H1 (cell line): Measurements from ENCODE around the gene ASCC3. TPM values are rescaled to one million over a fixed set of nuclear protein-coding genes. Genes with fewer than 3 reads are reported as not detected.

Experiments
- CTCF ChIA-PET: fragments of 300-600 bp; sonication (Branson Sonifier 250); formaldehyde crosslinking; loops from one replicate; lab custom pipeline; 2021; ENCODE audit not compliant: partially characterized antibody; lab: Charles Lee
- POLR2A ChIA-PET: fragments of 300-600 bp; sonication (Branson Sonifier 250); formaldehyde crosslinking; loops from one replicate; lab custom pipeline; 2021; ENCODE audit warnings: inconsistent platforms; ENCODE audit not compliant: partially characterized antibody; lab: Charles Lee
- DNase-seq, 2 experiments: peaks; one replicate each; pipeline versions ENCODE4 v3.0.0 to v3.0.0-alpha.2; 2010 to 2022; ENCODE audit warnings: low spot score in 2 of 2, low read depth in 1 of 2, mixed read lengths in 1 of 2
- FAIRE-seq: peaks from 2 replicates; lab custom pipeline; 2011; peaks lifted over from hg19 to GRCh38; lab: Jason Lieb, UNC
- H2AFZ ChIP-seq: 2 replicates; pipeline ENCODE4 v1.8.1; 2012; ENCODE audit warnings: low read length, inconsistent platforms
- H2AK5ac ChIP-seq: 2 replicates; pipeline ENCODE4 v1.6.1; 2013; ENCODE audit warnings: low read depth, low read length
- H2BK120ac ChIP-seq: replicated peaks from 2 replicates; pipeline ENCODE3; 2013; ENCODE audit warnings: low read depth, low read length, inconsistent platforms
- H2BK12ac ChIP-seq: 2 replicates; pipeline ENCODE4 v1.6.1; 2013; ENCODE audit warnings: low read depth, low read length
- H2BK15ac ChIP-seq: 2 replicates; pipeline ENCODE4 v1.6.1; 2013; ENCODE audit warnings: low read length
- H2BK20ac ChIP-seq: 2 replicates; pipeline ENCODE4 v1.6.1; 2013; ENCODE audit warnings: low read length
- H2BK5ac ChIP-seq: 2 replicates; pipeline ENCODE4 v1.6.1; 2013; ENCODE audit warnings: low read depth, low read length
- H3K14ac ChIP-seq: 2 replicates; pipeline ENCODE4 v1.6.1; 2013; ENCODE audit warnings: inconsistent platforms; ENCODE audit not compliant: insufficient read length
- H3K18ac ChIP-seq: 2 replicates; pipeline ENCODE4 v1.6.1; 2013; ENCODE audit warnings: low read length; ENCODE audit errors: extremely low read depth
- H3K23ac ChIP-seq: 2 replicates; pipeline ENCODE4 v1.6.1; 2013; ENCODE audit warnings: inconsistent platforms; ENCODE audit not compliant: insufficient read length
- H3K23me2 ChIP-seq: 2 replicates; pipeline ENCODE4 v1.6.1; 2013; ENCODE audit warnings: low read depth, low read length
- H3K27ac ChIP-seq: 2 replicates; pipeline ENCODE4 v1.6.1; 2011; ENCODE audit warnings: low read depth, low read length, inconsistent platforms
- H3K27me3 ChIP-seq, 4 experiments: replicated peaks in 1 of 4; 1 replicate in 1 of 4; 2 replicates in 3 of 4; pipeline versions ENCODE4 v1.6.1 to v1.8.1; 2011 to 2013; ENCODE audit warnings: low read length in 3 of 4, mild to moderate bottlenecking in 3 of 4, inconsistent platforms in 2 of 4, mixed read lengths in 2 of 4, moderate library complexity in 1 of 4; ENCODE audit not compliant: control insufficient read depth in 3 of 4, insufficient read depth in 3 of 4; ENCODE audit errors: extremely low read depth in 1 of 4
- H3K36me3 ChIP-seq, 4 experiments: 2 replicates each; pipeline versions ENCODE4 v1.6.1 to v1.8.1; 2011 to 2013; ENCODE audit warnings: mild to moderate bottlenecking in 4 of 4, low read length in 3 of 4, moderate library complexity in 2 of 4, control low read depth in 1 of 4, inconsistent platforms in 1 of 4; ENCODE audit not compliant: insufficient read depth in 4 of 4, control insufficient read depth in 2 of 4
- H3K4ac ChIP-seq: replicated peaks from 2 replicates; pipeline ENCODE3; 2013; ENCODE audit warnings: low read length, low read depth, mixed read lengths, inconsistent platforms; ENCODE audit not compliant: insufficient read length
- H3K4me1 ChIP-seq, 4 experiments: replicated peaks in 1 of 4; 1 replicate in 1 of 4; 2 replicates in 3 of 4; pipeline versions ENCODE4 v1.6.1 to v1.8.1; 2011 to 2013; ENCODE audit warnings: low read length in 3 of 4, inconsistent platforms in 2 of 4, mixed read lengths in 1 of 4; ENCODE audit not compliant: insufficient read depth in 4 of 4, control insufficient read depth in 3 of 4
- H3K4me2 ChIP-seq, 2 experiments: 2 replicates each; pipeline versions ENCODE4 v1.6.1 to v1.8.1; 2011 to 2013; ENCODE audit warnings: low read depth in 2 of 2, low read length in 2 of 2, control low read depth in 1 of 2, inconsistent platforms in 1 of 2, mild to moderate bottlenecking in 1 of 2; ENCODE audit not compliant: insufficient read depth in 1 of 2
- H3K4me3 ChIP-seq, 4 experiments: fragments of 200-600, 300-600 bp in 1 of 4; sonication (generic), shearing (Covaris generic), sonication (Bioruptor Twin) in 1 of 4; 2 replicates each; pipeline versions ENCODE4 v1.5.1 to v1.8.1; 2011 to 2016; ENCODE audit warnings: low read length in 4 of 4, low read depth in 3 of 4, control low read depth in 2 of 4, inconsistent platforms in 2 of 4, mild to moderate bottlenecking in 2 of 4, mixed read lengths in 1 of 4, moderate library complexity in 1 of 4; ENCODE audit not compliant: insufficient read depth in 2 of 4; ENCODE audit errors: extremely low read depth in 1 of 4
- H3K56ac ChIP-seq: replicated peaks from 2 replicates; pipeline ENCODE3; 2013; ENCODE audit warnings: low read depth, mild to moderate bottlenecking, mixed read lengths, low read length, inconsistent platforms; ENCODE audit not compliant: insufficient read length
- H3K79me1 ChIP-seq: 2 replicates; pipeline ENCODE4 v1.6.1; 2013; ENCODE audit warnings: low read depth, low read length, control low read depth
- H3K79me2 ChIP-seq, 2 experiments: 2 replicates each; pipeline versions ENCODE4 v1.6.1 to v1.8.1; 2012 to 2013; ENCODE audit warnings: low read length in 2 of 2, mild to moderate bottlenecking in 2 of 2, inconsistent platforms in 1 of 2; ENCODE audit not compliant: insufficient read depth in 2 of 2, control insufficient read depth in 1 of 2
- H3K9ac ChIP-seq, 4 experiments: replicated peaks in 1 of 4; 1 replicate in 1 of 4; 2 replicates in 3 of 4; pipeline versions ENCODE4 v1.6.1 to v1.8.1; 2011 to 2013; ENCODE audit warnings: low read depth in 3 of 4, low read length in 3 of 4, control low read depth in 2 of 4, mild to moderate bottlenecking in 2 of 4, moderate library complexity in 2 of 4, inconsistent platforms in 1 of 4; ENCODE audit errors: extremely low read depth in 1 of 4
- H3K9me3 ChIP-seq, 2 experiments: 2 replicates each; pipeline versions ENCODE4 v1.6.1 to v1.8.1; 2012 to 2013; ENCODE audit warnings: mild to moderate bottlenecking in 2 of 2, moderate library complexity in 2 of 2, control low read depth in 1 of 2, inconsistent platforms in 1 of 2, low read depth in 1 of 2, low read length in 1 of 2, mixed read lengths in 1 of 2; ENCODE audit not compliant: insufficient read depth in 2 of 2
- H4K20me1 ChIP-seq, 2 experiments: replicated peaks in 1 of 2; 2 replicates each; pipeline versions ENCODE3 to v1.8.1; 2011 to 2013; ENCODE audit warnings: inconsistent platforms in 2 of 2, low read length in 2 of 2, mild to moderate bottlenecking in 1 of 2; ENCODE audit not compliant: insufficient read depth in 2 of 2, control insufficient read depth in 1 of 2
- H4K5ac ChIP-seq: 2 replicates; pipeline ENCODE4 v1.6.1; 2013; ENCODE audit warnings: low read length, low read depth, mixed read lengths, inconsistent platforms; ENCODE audit not compliant: insufficient read length
- H4K8ac ChIP-seq: 2 replicates; pipeline ENCODE4 v1.8.0; 2013; ENCODE audit warnings: mild to moderate bottlenecking, moderate library complexity, low read length, inconsistent platforms; ENCODE audit not compliant: insufficient read depth; ENCODE audit errors: extremely low read depth
- H4K91ac ChIP-seq: replicated peaks from 2 replicates; pipeline ENCODE3; 2013; ENCODE audit warnings: low read length, mixed read lengths, inconsistent platforms; ENCODE audit not compliant: insufficient read length
- RAD21 ChIP-seq, 2 experiments: IDR thresholded peaks in 1 of 2; conservative IDR thresholded peaks in 1 of 2; 2 replicates each; pipeline ENCODE4 v1.6.1; 2011; ENCODE audit warnings: low read depth in 2 of 2, low read length in 2 of 2, improper control_type of control experiment in 1 of 2, inconsistent platforms in 1 of 2, mild to moderate bottlenecking in 1 of 2, moderate library complexity in 1 of 2
- RNF2 ChIP-seq: fragments of 200-900, 300-1000 bp; sonication (generic); IDR thresholded peaks from 2 replicates; pipeline ENCODE4 v1.7.1; 2016; ENCODE audit warnings: borderline replicate concordance, low read depth, mild to moderate bottlenecking, antibody characterized with exemption, low read length; ENCODE audit not compliant: poor library complexity, severe bottlenecking; ENCODE audit errors: missing control alignments
- SAP30 ChIP-seq: fragments of 300-600 bp; sonication (generic); IDR thresholded peaks from 2 replicates; pipeline ENCODE4 v1.7.1; 2012; ENCODE audit warnings: low read length, moderate library complexity, mild to moderate bottlenecking, inconsistent platforms; ENCODE audit not compliant: insufficient read depth, insufficient replicate concordance
- TEAD4 ChIP-seq: IDR thresholded peaks from 2 replicates; pipeline ENCODE4 v1.6.1; 2012; ENCODE audit warnings: low read depth, low read length, inconsistent platforms, mixed read lengths
- WGBS, 2 experiments: shearing (Covaris generic) in 1 of 2; methylation state at CpG; one replicate each; pipeline versions ENCODE4 v1.1.6 to v1.1.7; 2013 to 2015; ENCODE audit warnings: low lambda C conversion rate in 2 of 2, mixed read lengths in 2 of 2, inconsistent platforms in 1 of 2, low coverage in 1 of 2, missing lambda C conversion rate in 1 of 2; ENCODE audit not compliant: insufficient replicate concordance in 2 of 2, insufficient coverage in 1 of 2, insufficient read length in 1 of 2; ENCODE audit errors: extremely low coverage in 1 of 2, missing lambda C conversion rate in 1 of 2; 5-methylcytosine and 5-hydroxymethylcytosine counted together
- polyA plus RNA-seq, 7 experiments: library from polyadenylated mRNA; depleted of rRNA in 3 of 7; stranded (reverse) in 5 of 7; unstranded in 2 of 7; fragments of >200 nt in 5 of 7; fragments of 200-250 nt in 2 of 7; gene quantifications; 1 replicate in 5 of 7; 2 replicates in 1 of 7; 4 replicates in 1 of 7; pipeline versions ENCODE4 v1.2.1 to v1.2.3, GENCODE V29; 2011 to 2013; ENCODE audit warnings: missing spikeins in 2 of 7, mixed read lengths in 2 of 7
- total RNA-seq: library from RNA; stranded (reverse); fragmentation: NEBNext Ultra II Directional; extraction: Animal tissue kit (Norgen Biotek cat#: 25700); gene quantifications from 2 replicates; pipeline ENCODE4 v1.2.1, GENCODE V29; 2021

ASCC3 gene
- total and polyA plus RNA-seq, 2 of the 8 experiments (the other 6 are each of a cell fraction or from before 2014, with no cell fraction given): 37.5 to 77.8 TPM

- Histone ChIP-seq H3K79me2 (peaks cover 0 to 30% of the 10 kb centered on the region in 2 experiments; a peak in 2 of 4 replicates), H3K4me2 (no peak overlapping the region), H3K4me1 (no peaks in the 10 kb centered on the region), H3K14ac (no peak overlapping the region), H2BK20ac (no peak overlapping the region), H2AFZ (no peak overlapping the region), H3K56ac (no peak overlapping the region), H2BK15ac (no peak overlapping the region), H4K91ac (no peak overlapping the region), H3K18ac (no peak overlapping the region), H3K23me2 (no peaks in the 10 kb centered on the region), H4K20me1 (peaks cover 0 to 4% of the 10 kb centered on the region in 2 experiments), H2BK120ac (no peak overlapping the region), H2BK5ac (no peak overlapping the region), H3K9me3 (no peaks in the 10 kb centered on the region), H3K23ac (no peak overlapping the region), H3K9ac (no peak overlapping the region), H2AK5ac (no peak overlapping the region), H3K27ac (no peak overlapping the region), H2BK12ac (no peak overlapping the region), H3K79me1 (no peaks in the 10 kb centered on the region), H4K5ac (no peak overlapping the region), H3K4me3 (no peak overlapping the region), H3K27me3 (no peaks in the 10 kb centered on the region), H3K4ac (no peak overlapping the region), H4K8ac (no peak overlapping the region), H3K36me3 (no peaks in the 10 kb centered on the region; a peak in 1 of 8 replicates)
- CTCF ChIA-PET: no interaction called here
- WGBS, 2 experiments: 95% methylated on average over 3 of the region's 3 CpGs; no CpG with 5 or more reads in 1 of the 2 experiments
- DNase-seq (no peak), FAIRE-seq (no peak)
- POLR2A ChIA-PET: no interaction called here
- no peak for TF ChIP-seq RNF2
- TF ChIP-seq SAP30: no peak
- TF ChIP-seq TEAD4: no peak
- TF ChIP-seq RAD21 (IDR thresholded peaks at IDR 0.05 in 1 of 2, conservative IDR thresholded peaks at IDR 0.05 in 1 of 2; ENCODE audit: low read depth in 2 of 2, low read length in 2 of 2): no peak
Measured at GRCh38 chr6:100808638-100809275, 72.4 kb downstream of the ASCC3 start.
